ENCODE measurements around the gene TRIO.

DNA sequence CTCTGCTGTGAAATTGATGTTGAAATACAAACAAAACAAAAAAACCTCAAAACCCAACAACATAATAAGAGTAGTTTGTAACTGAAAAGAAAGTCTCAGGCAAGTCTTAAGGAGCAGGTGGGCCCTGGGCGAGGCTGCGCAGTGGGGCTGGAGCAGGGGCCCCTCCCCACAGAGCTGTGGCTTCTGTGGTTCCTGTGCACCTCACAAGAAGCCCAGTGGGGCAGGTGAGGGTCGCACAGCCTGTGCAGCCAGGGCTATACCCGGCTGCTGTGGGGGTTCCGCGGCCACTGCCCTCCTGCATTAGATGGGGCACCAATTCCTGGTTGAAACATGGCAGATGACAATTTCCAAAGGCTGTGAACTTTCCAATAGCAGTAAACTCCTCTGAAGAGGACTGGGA lies 75.3 kb downstream of the TRIO start:
- TF ChIP-seq TAF1 (IDR thresholded peaks at IDR 0.05; ENCODE audit: borderline replicate concordance, insufficient read depth, low read length) (no peak), POLR2AphosphoS5 (IDR thresholded peaks at IDR 0.05; ENCODE audit: low read depth, low read length) (no peak), SIN3A (IDR thresholded peaks at IDR 0.05; ENCODE audit: borderline replicate concordance, insufficient read depth, low read length) (no peak)

All from PFSK-1 (cell line).